Measurements from ENCODE around the gene BRD7.
A peak's percentile ranks its signal among the peaks of the same experiment; 100 is the strongest.

The BRD7 gene

DNA sequence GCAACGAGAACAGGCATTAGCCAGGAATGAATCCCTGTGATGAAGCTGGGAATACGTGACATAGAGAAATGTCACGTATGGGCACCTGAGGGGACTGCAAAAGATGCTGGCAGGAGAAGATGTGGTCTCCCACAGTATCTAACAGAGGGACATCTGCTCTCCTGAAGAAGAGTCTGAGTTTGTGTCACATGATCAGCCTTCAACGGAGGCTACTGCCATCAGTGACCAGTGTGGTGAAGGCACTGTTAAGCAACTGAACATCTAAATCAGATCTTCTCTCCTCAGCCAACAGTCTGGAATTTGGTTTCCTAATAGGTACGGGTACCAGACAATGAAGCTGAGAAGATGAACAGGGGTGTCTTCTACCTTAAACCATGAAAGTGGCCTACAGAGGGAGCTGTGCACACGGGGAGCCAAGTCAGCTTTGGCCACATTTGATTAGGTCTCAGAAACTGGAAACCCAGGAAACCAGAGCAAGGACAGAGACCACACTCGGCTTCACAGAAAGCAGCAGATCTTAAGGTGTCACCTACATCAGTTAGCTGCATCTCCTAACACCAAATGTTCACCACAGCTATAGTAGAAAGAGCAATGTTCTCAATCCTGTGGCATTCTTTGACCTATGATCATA, 41.8 kb downstream of the BRD7 start:
- TF ChIP-seq CTCF (IDR thresholded peaks at IDR 0.05; ENCODE audit: extremely low read depth, insufficient read depth, missing control alignments), result peak; percentile 74
- peak; percentile 34 for DNase-seq (ENCODE audit: low spot score)
- in situ Hi-C loops (cut with MboI; ENCODE audit: low pct_unique_long_range_greater_than_20kb, low sequenced_read_pairs, unreplicated experiment), result no loop called here

DNA sequence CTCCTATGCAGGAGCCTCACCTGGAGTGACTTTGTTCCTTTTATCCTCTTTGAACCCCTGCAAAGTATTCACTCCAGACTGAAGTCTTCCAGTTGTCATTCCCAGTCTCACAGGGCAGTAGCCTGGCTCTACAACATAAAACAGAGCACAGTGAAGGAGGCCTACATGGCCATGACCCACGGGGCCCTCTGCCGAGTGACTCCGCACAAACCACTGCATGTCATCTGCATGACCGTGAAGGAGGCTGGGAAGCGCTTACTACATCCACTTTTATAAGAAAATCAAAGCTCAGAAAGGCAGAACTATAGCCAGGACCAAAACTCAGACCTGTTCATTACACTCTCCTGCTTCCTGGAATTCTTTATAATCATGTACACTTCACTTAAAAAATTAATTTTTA, 42.5 kb downstream of the BRD7 start:
- in situ Hi-C loops (cut with MboI; ENCODE audit: low pct_unique_long_range_greater_than_20kb, low sequenced_read_pairs, unreplicated experiment), result no loop called here

GRCh38 chr16:50324345-50324744, 44.4 kb downstream of the BRD7 start:
- no peak for DNase-seq (ENCODE audit: low spot score)
- no peak for TF ChIP-seq CTCF (IDR thresholded peaks at IDR 0.05; ENCODE audit: extremely low read depth, insufficient read depth, missing control alignments)
- in situ Hi-C loops (cut with MboI; ENCODE audit: low pct_unique_long_range_greater_than_20kb, low sequenced_read_pairs, unreplicated experiment), result no loop called here

More for the DNA sequence above, 42.5 kb downstream of the BRD7 start:
- TF ChIP-seq CTCF (IDR thresholded peaks at IDR 0.05; ENCODE audit: extremely low read depth, insufficient read depth, missing control alignments), result no peak
- DNase-seq (ENCODE audit: low spot score), result no peak

DNA sequence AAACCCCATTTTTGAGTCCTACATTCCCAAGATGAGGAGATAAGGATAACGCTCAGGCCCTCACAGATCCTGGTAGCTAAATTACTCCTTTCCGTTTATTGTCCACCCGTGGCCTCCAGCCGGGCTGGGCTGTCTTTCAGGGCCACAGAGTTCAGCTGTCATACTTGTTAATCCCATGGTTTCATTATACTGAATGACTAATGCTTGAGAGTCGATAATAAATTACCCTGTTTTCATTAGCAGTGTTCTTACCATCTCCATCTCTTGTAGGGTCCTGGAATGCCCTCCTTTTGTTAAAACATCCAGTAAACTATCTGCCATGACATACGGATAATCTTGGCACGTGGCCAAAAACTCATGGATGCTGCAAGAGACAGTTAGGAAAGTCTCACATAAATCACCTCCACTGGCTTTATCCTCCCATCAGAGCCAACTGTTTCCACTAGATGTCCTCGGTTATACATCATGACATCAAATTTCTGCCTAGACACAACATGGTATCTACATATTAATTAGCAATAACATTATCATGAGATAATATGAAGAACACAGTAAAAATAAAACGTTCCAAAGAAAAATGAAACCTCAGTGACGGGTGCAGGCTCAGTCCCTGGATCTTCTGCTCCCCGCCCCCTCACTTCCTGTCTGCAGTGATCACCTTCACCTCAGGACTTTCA, 45.3 kb downstream of the BRD7 start:
- peak; percentile 31 for TF ChIP-seq CTCF (IDR thresholded peaks at IDR 0.05; ENCODE audit: extremely low read depth, insufficient read depth, missing control alignments)
- in situ Hi-C loops (cut with MboI; ENCODE audit: low pct_unique_long_range_greater_than_20kb, low sequenced_read_pairs, unreplicated experiment), result no loop called here
- DNase-seq (ENCODE audit: low spot score), result no peak

DNA sequence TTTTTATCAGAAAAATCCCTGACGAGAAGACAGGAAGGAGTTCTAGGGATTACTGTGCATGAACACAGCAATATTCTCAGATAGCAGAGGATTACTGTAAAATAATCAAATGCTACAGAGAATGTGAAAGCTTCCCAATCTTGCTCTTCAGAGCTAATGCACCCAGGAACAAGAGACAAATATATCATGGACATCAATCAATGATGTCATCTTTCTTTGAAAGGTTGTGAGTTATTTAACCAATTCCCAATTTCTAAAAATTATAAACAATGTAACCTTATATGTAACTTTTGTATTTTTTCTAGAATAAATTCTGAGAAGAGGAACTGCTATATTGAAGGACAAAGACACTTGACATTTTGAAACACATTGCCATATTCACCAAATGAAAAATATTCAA, 46.5 kb downstream of the BRD7 start:
- in situ Hi-C loops (cut with MboI; ENCODE audit: low pct_unique_long_range_greater_than_20kb, low sequenced_read_pairs, unreplicated experiment), result no loop called here
- no peak for DNase-seq (ENCODE audit: low spot score)
- no peak for TF ChIP-seq CTCF (IDR thresholded peaks at IDR 0.05; ENCODE audit: extremely low read depth, insufficient read depth, missing control alignments)

- TF ChIP-seq CTCF (IDR thresholded peaks at IDR 0.05; ENCODE audit: extremely low read depth, insufficient read depth, missing control alignments), result no peak
- DNase-seq (ENCODE audit: low spot score), result no peak
- in situ Hi-C loops (cut with MboI; ENCODE audit: low pct_unique_long_range_greater_than_20kb, low sequenced_read_pairs, unreplicated experiment), result no loop called here
Observed at GRCh38 chr16:50320310-50320709, 48.5 kb downstream of the BRD7 start.
